Body of pancreas (tissue), 4 donors: ENCODE results near the gene TRAF5.

Source experiments
- POLR2A ChIP-seq, 3 donors: fragments of 450-650 bp; IDR thresholded peaks; one replicate each; pipeline ENCODE4 v1.6.1; 2016; ENCODE audit warnings: antibody characterized with exemption in 3 of 3, mild to moderate bottlenecking in 2 of 3
- TF ChIP-seq, protein P1 (sequence below), 7 experiments: fragments of 450-650 bp in 4 of 7; fragments of 200-600 bp in 3 of 7; sonication (generic) in 3 of 7; IDR thresholded peaks; one replicate each; pipeline ENCODE4 v1.5.1; 2016 to 2019; ENCODE audit warnings: antibody characterized with exemption in 7 of 7

DNA sequence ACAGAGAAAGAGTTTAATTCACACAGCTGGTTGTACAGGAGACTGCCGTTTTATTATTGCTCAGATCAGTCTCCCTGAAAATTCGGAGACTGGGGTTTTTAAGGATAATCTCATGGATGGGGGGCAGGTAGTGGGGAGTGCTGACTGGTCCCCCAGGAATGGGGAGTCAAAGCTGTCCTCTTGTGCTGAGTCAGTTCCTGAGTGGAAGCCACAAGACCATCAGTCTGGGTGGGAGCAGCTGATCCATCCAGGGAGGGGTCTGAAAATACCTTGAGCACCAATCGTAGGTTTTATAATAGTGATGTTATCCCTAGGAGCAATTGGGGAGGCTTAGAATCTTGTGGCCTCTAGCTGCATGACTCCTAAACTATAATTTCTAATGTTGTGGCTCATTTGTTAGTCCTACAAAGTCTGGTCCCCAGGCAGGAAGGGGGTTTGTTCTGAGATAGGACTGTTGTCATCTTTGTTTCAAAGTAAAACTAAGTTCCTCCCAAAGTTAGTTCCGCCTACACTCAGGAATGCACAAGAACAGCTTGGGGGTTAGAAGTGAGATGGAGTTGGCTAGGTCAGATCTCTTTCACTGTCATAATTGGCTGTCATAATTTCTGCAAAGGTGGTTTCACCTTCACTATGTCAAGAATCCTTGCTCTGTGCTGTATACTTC, 50.3 kb downstream of the TRAF5 start:
- TF ChIP-seq POLR2A (IDR thresholded peaks at IDR 0.05): no peak
- TF ChIP-seq, protein P1, sequence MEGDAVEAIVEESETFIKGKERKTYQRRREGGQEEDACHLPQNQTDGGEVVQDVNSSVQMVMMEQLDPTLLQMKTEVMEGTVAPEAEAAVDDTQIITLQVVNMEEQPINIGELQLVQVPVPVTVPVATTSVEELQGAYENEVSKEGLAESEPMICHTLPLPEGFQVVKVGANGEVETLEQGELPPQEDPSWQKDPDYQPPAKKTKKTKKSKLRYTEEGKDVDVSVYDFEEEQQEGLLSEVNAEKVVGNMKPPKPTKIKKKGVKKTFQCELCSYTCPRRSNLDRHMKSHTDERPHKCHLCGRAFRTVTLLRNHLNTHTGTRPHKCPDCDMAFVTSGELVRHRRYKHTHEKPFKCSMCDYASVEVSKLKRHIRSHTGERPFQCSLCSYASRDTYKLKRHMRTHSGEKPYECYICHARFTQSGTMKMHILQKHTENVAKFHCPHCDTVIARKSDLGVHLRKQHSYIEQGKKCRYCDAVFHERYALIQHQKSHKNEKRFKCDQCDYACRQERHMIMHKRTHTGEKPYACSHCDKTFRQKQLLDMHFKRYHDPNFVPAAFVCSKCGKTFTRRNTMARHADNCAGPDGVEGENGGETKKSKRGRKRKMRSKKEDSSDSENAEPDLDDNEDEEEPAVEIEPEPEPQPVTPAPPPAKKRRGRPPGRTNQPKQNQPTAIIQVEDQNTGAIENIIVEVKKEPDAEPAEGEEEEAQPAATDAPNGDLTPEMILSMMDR (IDR thresholded peaks at IDR 0.05): no peak
